Mesenchymal stem cell (in vitro differentiated cells and primary cell): ENCODE measurements around the gene NUP188.
"Not testable (repeated sequence)": the region's sequence is repeated elsewhere in the genome, so short reads cannot be mapped to it uniquely, and the experiment has no call there.

Experiments
- DNase-seq: peaks from one replicate; pipeline ENCODE4 v3.0.0-alpha.2; 2013
- H2AFZ ChIP-seq: one replicate; pipeline ENCODE4 v1.6.1; 2013; ENCODE audit warnings: low read depth, mild to moderate bottlenecking, control low read depth, inconsistent platforms, low read length, moderate library complexity
- H2AK5ac ChIP-seq: 2 replicates; pipeline ENCODE4 v1.6.1; 2013; ENCODE audit warnings: low read length, moderate library complexity, mild to moderate bottlenecking, inconsistent platforms; ENCODE audit not compliant: severe bottlenecking
- H2BK120ac ChIP-seq: one replicate; pipeline ENCODE4 v1.6.1; 2013; ENCODE audit warnings: low read depth, mild to moderate bottlenecking, inconsistent platforms, low read length, moderate library complexity
- H2BK12ac ChIP-seq, 2 experiments: one replicate each; pipeline ENCODE4 v1.6.1; 2013; ENCODE audit warnings: inconsistent platforms in 2 of 2, low read length in 2 of 2, mild to moderate bottlenecking in 2 of 2, moderate library complexity in 2 of 2, control low read depth in 1 of 2
- H2BK15ac ChIP-seq: one replicate; pipeline ENCODE4 v1.6.1; 2013; ENCODE audit warnings: mild to moderate bottlenecking, low read depth, inconsistent platforms; ENCODE audit not compliant: poor library complexity, severe bottlenecking
- H2BK5ac ChIP-seq: 2 replicates; pipeline ENCODE4 v1.6.1; 2013; ENCODE audit warnings: low read depth, mild to moderate bottlenecking, low read length, control low read depth, inconsistent platforms; ENCODE audit not compliant: poor library complexity, severe bottlenecking
- H3K14ac ChIP-seq, 2 experiments: one replicate each; pipeline ENCODE4 v1.6.1; 2013; ENCODE audit warnings: inconsistent platforms in 2 of 2, low read length in 2 of 2, control low read depth in 1 of 2, mild to moderate bottlenecking in 1 of 2, moderate library complexity in 1 of 2
- H3K18ac ChIP-seq, 2 experiments: one replicate each; pipeline ENCODE4 v1.6.1; 2013; ENCODE audit warnings: inconsistent platforms in 2 of 2, low read length in 2 of 2, control low read depth in 1 of 2, low read depth in 1 of 2, mild to moderate bottlenecking in 1 of 2
- H3K23ac ChIP-seq, 2 experiments: one replicate each; pipeline ENCODE4 v1.6.1; 2013; ENCODE audit warnings: inconsistent platforms in 2 of 2, low read length in 2 of 2, mild to moderate bottlenecking in 2 of 2, moderate library complexity in 2 of 2, control low read depth in 1 of 2
- H3K27ac ChIP-seq: 2 replicates; pipeline ENCODE4 v1.5.1; 2013; ENCODE audit warnings: mild to moderate bottlenecking, moderate library complexity, low read length, control low read depth, inconsistent platforms; ENCODE audit not compliant: poor library complexity, severe bottlenecking
- H3K27me3 ChIP-seq, 2 experiments: 2 replicates each; pipeline versions ENCODE4 v1.6.1 to v1.7.0; 2013; ENCODE audit warnings: low read length in 2 of 2, mild to moderate bottlenecking in 2 of 2, moderate library complexity in 2 of 2, control low read depth in 1 of 2, inconsistent platforms in 1 of 2; ENCODE audit not compliant: control insufficient read depth in 1 of 2, insufficient read depth in 1 of 2
- H3K36me3 ChIP-seq, 2 experiments: 2 replicates each; pipeline versions ENCODE4 v1.6.1 to v1.7.0; 2013; ENCODE audit warnings: low read length in 2 of 2, control low read depth in 1 of 2, inconsistent platforms in 1 of 2, low read depth in 1 of 2, mild to moderate bottlenecking in 1 of 2; ENCODE audit not compliant: insufficient read depth in 2 of 2, control insufficient read depth in 1 of 2
- H3K4ac ChIP-seq, 2 experiments: one replicate each; pipeline ENCODE4 v1.6.1; 2013; ENCODE audit warnings: inconsistent platforms in 2 of 2, low read length in 2 of 2, mild to moderate bottlenecking in 2 of 2, moderate library complexity in 2 of 2, control low read depth in 1 of 2, low read depth in 1 of 2
- H3K4me1 ChIP-seq: 2 replicates; pipeline ENCODE4 v1.6.1; 2013; ENCODE audit warnings: low read depth, low read length, control low read depth; ENCODE audit not compliant: control insufficient read depth, insufficient read depth
- H3K4me2 ChIP-seq: 2 replicates; pipeline ENCODE4 v1.6.1; 2013; ENCODE audit warnings: low read length, mild to moderate bottlenecking, inconsistent platforms; ENCODE audit not compliant: poor library complexity, severe bottlenecking
- H3K4me3 ChIP-seq, 2 experiments: 2 replicates each; pipeline versions ENCODE4 v1.5.1 to v1.7.0; 2013; ENCODE audit warnings: low read length in 2 of 2, mild to moderate bottlenecking in 2 of 2, control low read depth in 1 of 2, low read depth in 1 of 2; ENCODE audit not compliant: insufficient read depth in 1 of 2
- H3K79me1 ChIP-seq: replicated peaks from 2 replicates; pipeline ENCODE4 v1.6.1; 2013; ENCODE audit warnings: mild to moderate bottlenecking, control low read depth, low read length, inconsistent platforms; ENCODE audit not compliant: poor library complexity, severe bottlenecking
- H3K9ac ChIP-seq: 2 replicates; pipeline ENCODE4 v1.7.0; 2013; ENCODE audit warnings: mild to moderate bottlenecking, low read length, moderate library complexity
- H3K9me3 ChIP-seq: 2 replicates; pipeline ENCODE4 v1.7.0; 2013; ENCODE audit warnings: mild to moderate bottlenecking, low read length; ENCODE audit not compliant: control insufficient read depth
- H4K8ac ChIP-seq: one replicate; pipeline ENCODE4 v1.6.1; 2013; ENCODE audit warnings: inconsistent platforms, mild to moderate bottlenecking, low read length, moderate library complexity
- H4K91ac ChIP-seq: one replicate; pipeline ENCODE4 v1.6.1; 2013; ENCODE audit warnings: mild to moderate bottlenecking, low read length, inconsistent platforms
- WGBS: methylation state at CpG from one replicate; pipeline ENCODE4 v1.1.7; 2013; ENCODE audit warnings: mixed read lengths; 5-methylcytosine and 5-hydroxymethylcytosine counted together

The NUP188 gene

GRCh38 chr9:128945798-128946501 lies 1.5 kb upstream of the NUP188 start:
- Histone ChIP-seq H4K91ac (no peak overlapping the region), H2BK120ac (no peak overlapping the region), H3K79me1 (peaks cover 47% of the 10 kb centered on the region), H2AFZ (no peak overlapping the region), H3K18ac (no peak overlapping the region), H2AK5ac (no peak overlapping the region), H3K14ac (no peak overlapping the region), H3K4ac (no peak overlapping the region), H3K36me3 (peaks cover 48 to 51% of the 10 kb centered on the region in 2 experiments), H3K4me3 (peak overlapping the region in 1 of 2 experiments; percentile 92), H2BK5ac (no peak overlapping the region), H2BK12ac (peak overlapping the region in 1 of 2 experiments; percentile 33), H3K4me1 (peaks cover 13% of the 10 kb centered on the region), H3K9me3 (no peaks in the 10 kb centered on the region), H3K27me3 (no peaks in the 10 kb centered on the region), H3K9ac (no peak overlapping the region), H3K4me2 (no peak overlapping the region), H2BK15ac (no peak overlapping the region), H4K8ac (no peak overlapping the region), H3K27ac (no peak overlapping the region), H3K23ac (peak overlapping the region in 1 of 2 experiments; percentile 41)
- WGBS, result 98% methylated on average over 19 of the region's 19 CpGs
- no peak for DNase-seq

DNA sequence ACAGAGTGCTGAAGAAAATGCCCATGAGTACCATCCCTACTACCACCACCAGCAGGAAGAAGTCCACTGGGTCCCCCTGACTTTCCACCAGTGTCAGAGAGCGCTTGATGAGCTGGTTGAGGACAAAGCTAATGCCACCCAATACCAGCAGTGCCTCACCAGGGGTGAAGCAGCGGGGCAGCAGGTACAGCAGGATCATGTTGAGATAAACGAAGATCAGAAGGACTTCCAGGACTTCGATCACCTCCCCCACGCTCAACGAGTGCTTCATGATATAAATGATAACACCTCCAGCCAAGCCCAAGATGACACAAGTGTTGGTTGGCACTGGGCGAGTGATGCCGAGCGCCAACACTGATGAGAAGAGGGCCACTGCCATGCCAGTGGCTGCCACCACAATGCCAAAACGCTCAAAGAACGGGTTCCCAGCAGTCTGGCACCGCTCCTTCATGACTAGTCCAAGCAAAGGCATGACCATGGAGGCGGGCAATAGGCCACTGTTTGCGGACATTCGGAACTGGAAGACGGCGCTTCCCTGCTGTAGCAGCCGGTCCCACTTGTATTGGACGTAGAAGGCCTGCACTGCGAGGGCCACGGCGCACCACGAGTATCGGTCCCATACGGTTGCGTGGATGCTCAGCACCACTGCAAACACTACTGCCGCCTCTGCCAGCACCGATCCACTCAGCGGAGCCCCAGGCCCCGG lies 775 bp upstream of the NUP188 start:
- no peaks in the 10 kb centered on the region for H3K9me3 ChIP-seq
- peak overlapping the region; percentile 52 to 85 for H3K4ac ChIP-seq
- H2AFZ ChIP-seq, result peak overlapping the region; percentile 85
- H3K36me3 ChIP-seq, result peaks cover 40 to 50% of the 10 kb centered on the region in 2 experiments
- peak overlapping the region in 1 of 2 experiments; percentile 98 for H3K14ac ChIP-seq
- 36% methylated on average over 30 of the region's 30 CpGs for WGBS
- peak overlapping the region; percentile 97 for H3K9ac ChIP-seq
- peak overlapping the region; percentile 54 for H3K4me2 ChIP-seq
- peak overlapping the region; percentile 2 for H2BK15ac ChIP-seq
- peak overlapping the region; percentile 88 for H3K27ac ChIP-seq
- peak overlapping the region; percentile 90 to 94 for H3K18ac ChIP-seq
- no peaks in the 10 kb centered on the region for H3K27me3 ChIP-seq
- H4K8ac ChIP-seq, result peak overlapping the region; percentile 96
- no peak overlapping the region for H2AK5ac ChIP-seq
- H4K91ac ChIP-seq, result peak overlapping the region; percentile 57
- H2BK12ac ChIP-seq, result peak overlapping the region in 1 of 2 experiments; percentile 49
- H3K4me1 ChIP-seq, result peaks cover 13% of the 10 kb centered on the region
- no peak overlapping the region for H2BK120ac ChIP-seq
- peak overlapping the region; percentile 76 to 92 for H3K4me3 ChIP-seq
- DNase-seq, result no peak
- H3K23ac ChIP-seq, result peak overlapping the region in 1 of 2 experiments; percentile 71
- peaks cover 45% of the 10 kb centered on the region for H3K79me1 ChIP-seq
- H2BK5ac ChIP-seq, result no peak overlapping the region

DNA sequence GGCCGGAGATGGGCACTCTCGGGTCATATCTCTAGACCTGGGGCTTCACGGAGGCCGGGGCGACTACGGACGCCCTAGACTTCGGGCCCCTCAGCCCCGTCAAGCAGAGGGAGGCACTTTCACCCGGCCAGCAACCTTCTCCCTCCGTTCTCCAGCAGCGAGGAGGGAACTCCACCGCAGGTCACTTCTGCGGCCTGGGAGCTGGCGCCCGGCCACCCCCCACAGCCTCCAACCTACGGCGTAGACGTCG lies 297 bp upstream of the NUP188 start:
- no peaks in the 10 kb centered on the region for H3K9me3 ChIP-seq
- no peak for DNase-seq
- H4K91ac ChIP-seq, result peak overlapping the region; percentile 57
- no peak overlapping the region for H2BK5ac ChIP-seq
- H3K23ac ChIP-seq, result peak overlapping the region in 1 of 2 experiments; percentile 71
- peaks cover 13% of the 10 kb centered on the region for H3K4me1 ChIP-seq
- peak overlapping the region; percentile 90 to 94 for H3K18ac ChIP-seq
- H3K9ac ChIP-seq, result peak overlapping the region; percentile 97
- H3K14ac ChIP-seq, result peak overlapping the region in 1 of 2 experiments; percentile 98
- peak overlapping the region; percentile 52 to 85 for H3K4ac ChIP-seq
- peak overlapping the region; percentile 76 to 92 for H3K4me3 ChIP-seq
- H2AFZ ChIP-seq, result peak overlapping the region; percentile 85
- no peak overlapping the region for H2AK5ac ChIP-seq
- 1% methylated on average over 20 of the region's 20 CpGs for WGBS
- H2BK12ac ChIP-seq, result peak overlapping the region in 1 of 2 experiments; percentile 49
- peak overlapping the region; percentile 88 for H3K27ac ChIP-seq
- no peak overlapping the region for H2BK15ac ChIP-seq
- no peaks in the 10 kb centered on the region for H3K27me3 ChIP-seq
- H2BK120ac ChIP-seq, result no peak overlapping the region
- H4K8ac ChIP-seq, result peak overlapping the region; percentile 96
- peaks cover 42 to 48% of the 10 kb centered on the region in 2 experiments for H3K36me3 ChIP-seq
- H3K4me2 ChIP-seq, result peak overlapping the region; percentile 54
- peaks cover 48% of the 10 kb centered on the region for H3K79me1 ChIP-seq

DNA sequence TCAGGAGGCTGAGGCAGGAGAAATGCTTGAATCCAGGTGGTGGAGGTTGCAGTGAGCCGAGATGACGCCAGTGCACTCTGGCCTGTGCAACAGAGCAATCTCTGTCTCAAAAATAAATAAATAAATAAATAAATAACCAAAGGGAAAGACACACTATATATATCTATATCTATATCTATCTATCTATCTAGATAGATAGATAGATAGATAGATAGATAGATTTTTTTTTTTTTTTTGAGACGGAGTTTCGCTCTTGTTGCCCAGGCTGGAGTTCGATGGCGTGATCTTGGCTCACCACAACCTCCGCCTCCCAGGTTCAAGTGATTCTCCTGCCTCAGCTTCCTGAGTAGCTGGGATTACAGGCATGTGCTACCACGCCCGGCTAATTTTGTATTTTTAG lies 13.9 kb downstream of the NUP188 start:
- not testable (repeated sequence) for H3K4me3 ChIP-seq, H3K4me2 ChIP-seq, H3K27ac ChIP-seq, H3K4me1 ChIP-seq, H3K23ac ChIP-seq, H2BK12ac ChIP-seq, H2AK5ac ChIP-seq, H2BK5ac ChIP-seq, H2AFZ ChIP-seq, H3K18ac ChIP-seq, H3K4ac ChIP-seq, H2BK120ac ChIP-seq, H2BK15ac ChIP-seq, H3K9ac ChIP-seq, H3K27me3 ChIP-seq, H3K79me1 ChIP-seq, H4K91ac ChIP-seq, DNase-seq, H3K14ac ChIP-seq, H3K9me3 ChIP-seq, H4K8ac ChIP-seq
- WGBS, result 98% methylated on average over 7 of the region's 9 CpGs
- H3K36me3 ChIP-seq, result peaks cover 29 to 71% of the 10 kb centered on the region in 2 experiments
